Stimulated activated CD4-positive, alpha-beta T cell treated with anti-CD3 and anti-CD28 coated beads, TNF-alpha, amount 100 ng/mL, for 24 hours (primary cell): Measurements from ENCODE around the gene PARP14.
"Not testable (repeated sequence)": the region's sequence is repeated elsewhere in the genome, so short reads cannot be mapped to it uniquely, and the experiment has no call there.

Experiments
- DNase-seq, 3 experiments: peaks; one replicate each; pipeline ENCODE4 v3.0.0-alpha.2; 2020; ENCODE audit warnings: low read depth in 3 of 3

The PARP14 gene, protein sequence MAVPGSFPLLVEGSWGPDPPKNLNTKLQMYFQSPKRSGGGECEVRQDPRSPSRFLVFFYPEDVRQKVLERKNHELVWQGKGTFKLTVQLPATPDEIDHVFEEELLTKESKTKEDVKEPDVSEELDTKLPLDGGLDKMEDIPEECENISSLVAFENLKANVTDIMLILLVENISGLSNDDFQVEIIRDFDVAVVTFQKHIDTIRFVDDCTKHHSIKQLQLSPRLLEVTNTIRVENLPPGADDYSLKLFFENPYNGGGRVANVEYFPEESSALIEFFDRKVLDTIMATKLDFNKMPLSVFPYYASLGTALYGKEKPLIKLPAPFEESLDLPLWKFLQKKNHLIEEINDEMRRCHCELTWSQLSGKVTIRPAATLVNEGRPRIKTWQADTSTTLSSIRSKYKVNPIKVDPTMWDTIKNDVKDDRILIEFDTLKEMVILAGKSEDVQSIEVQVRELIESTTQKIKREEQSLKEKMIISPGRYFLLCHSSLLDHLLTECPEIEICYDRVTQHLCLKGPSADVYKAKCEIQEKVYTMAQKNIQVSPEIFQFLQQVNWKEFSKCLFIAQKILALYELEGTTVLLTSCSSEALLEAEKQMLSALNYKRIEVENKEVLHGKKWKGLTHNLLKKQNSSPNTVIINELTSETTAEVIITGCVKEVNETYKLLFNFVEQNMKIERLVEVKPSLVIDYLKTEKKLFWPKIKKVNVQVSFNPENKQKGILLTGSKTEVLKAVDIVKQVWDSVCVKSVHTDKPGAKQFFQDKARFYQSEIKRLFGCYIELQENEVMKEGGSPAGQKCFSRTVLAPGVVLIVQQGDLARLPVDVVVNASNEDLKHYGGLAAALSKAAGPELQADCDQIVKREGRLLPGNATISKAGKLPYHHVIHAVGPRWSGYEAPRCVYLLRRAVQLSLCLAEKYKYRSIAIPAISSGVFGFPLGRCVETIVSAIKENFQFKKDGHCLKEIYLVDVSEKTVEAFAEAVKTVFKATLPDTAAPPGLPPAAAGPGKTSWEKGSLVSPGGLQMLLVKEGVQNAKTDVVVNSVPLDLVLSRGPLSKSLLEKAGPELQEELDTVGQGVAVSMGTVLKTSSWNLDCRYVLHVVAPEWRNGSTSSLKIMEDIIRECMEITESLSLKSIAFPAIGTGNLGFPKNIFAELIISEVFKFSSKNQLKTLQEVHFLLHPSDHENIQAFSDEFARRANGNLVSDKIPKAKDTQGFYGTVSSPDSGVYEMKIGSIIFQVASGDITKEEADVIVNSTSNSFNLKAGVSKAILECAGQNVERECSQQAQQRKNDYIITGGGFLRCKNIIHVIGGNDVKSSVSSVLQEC (N-terminal part only)

GRCh38 chr3:122680475-122681283 is at the start of gene PARP14:
PARP14 (plus strand) TSS chr3:122680839; CDS start chr3:122680884, 45 bp downstream.
- peak in 1 of 3 experiments; percentile 54 for DNase-seq

- DNase-seq: no peak
These were observed 44.9 kb upstream of the PARP14 start for GRCh38 chr3:122635789-122636188.

GRCh38 chr3:122636697-122637096 is 43.9 kb upstream of the PARP14 start:
- DNase-seq: no peak

- DNase-seq: no peak
These were observed 40.1 kb upstream of the PARP14 start for GRCh38 chr3:122640437-122640999.

GRCh38 chr3:122642935-122643334 is 37.7 kb upstream of the PARP14 start:
- no peak for DNase-seq

- no peak for DNase-seq
These were observed 34.3 kb upstream of the PARP14 start for GRCh38 chr3:122646146-122646988.

- not testable (repeated sequence) for DNase-seq
These were observed 29.3 kb upstream of the PARP14 start for GRCh38 chr3:122651233-122651907.

- not testable (repeated sequence) for DNase-seq
These were observed 28.7 kb upstream of the PARP14 start for GRCh38 chr3:122651962-122652361.

- not testable (repeated sequence) for DNase-seq
These were observed 22.3 kb upstream of the PARP14 start for GRCh38 chr3:122658336-122658735.

DNA sequence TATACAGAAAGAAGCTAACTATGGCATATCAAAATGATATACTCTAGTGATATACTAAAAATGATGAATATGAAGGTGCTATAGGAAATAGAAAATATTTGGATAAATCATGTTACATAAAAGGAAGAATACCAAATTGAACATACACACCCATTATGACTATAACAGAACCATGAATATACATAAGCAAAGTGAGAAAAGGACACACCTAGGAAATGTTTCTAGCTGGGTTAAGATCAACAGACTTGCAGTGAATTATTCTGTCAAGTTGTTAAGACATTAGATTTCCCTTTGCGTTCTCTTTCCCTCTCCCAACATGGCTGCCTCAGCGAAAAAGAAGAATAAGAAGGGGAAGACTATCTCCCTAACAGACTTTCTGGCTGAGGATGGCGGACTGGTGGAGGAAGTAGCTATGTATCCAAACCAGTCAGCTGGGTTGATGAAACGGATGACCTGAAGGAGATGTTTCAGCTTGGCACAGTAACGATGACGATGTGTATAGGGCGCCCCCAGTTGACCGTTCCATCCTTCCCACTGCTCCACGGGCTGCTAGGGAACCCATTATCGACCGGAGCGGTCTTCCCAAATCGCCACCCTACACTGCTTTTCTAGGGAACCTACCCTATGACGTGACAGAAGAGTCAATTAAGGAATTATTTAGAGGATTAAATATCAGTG is 20.2 kb upstream of the PARP14 start:
- DNase-seq: no peak

- DNase-seq: no peak
These were observed 19.0 kb upstream of the PARP14 start for GRCh38 chr3:122661633-122662032.

- no peak for DNase-seq
These were observed 18.1 kb upstream of the PARP14 start for GRCh38 chr3:122662505-122662904.

GRCh38 chr3:122665226-122665786 is 15.3 kb upstream of the PARP14 start:
- no peak for DNase-seq

DNA sequence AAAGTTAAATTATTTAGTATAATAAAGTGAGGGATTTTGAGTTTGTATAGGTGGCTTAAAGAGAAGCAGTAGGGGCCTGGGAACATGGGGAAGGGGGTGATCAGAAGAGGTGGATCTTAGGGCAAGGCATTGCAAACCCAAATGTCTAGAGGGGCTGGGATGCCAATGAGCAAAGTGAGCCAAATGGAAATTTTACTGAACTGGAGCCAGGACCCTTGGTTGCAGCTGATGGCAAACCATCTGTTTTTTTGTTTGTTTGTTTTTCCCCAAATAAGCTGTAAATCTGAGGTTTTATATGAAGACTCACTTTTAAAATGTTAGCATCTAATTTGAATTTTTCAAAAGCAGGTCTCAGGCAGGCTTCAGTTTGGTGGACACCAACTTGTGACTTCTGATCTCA is 14.8 kb upstream of the PARP14 start:
- no peak for DNase-seq

- peak in 1 of 3 experiments; percentile 26 for DNase-seq
These were observed 11.5 kb upstream of the PARP14 start for GRCh38 chr3:122668930-122669730.

- DNase-seq: no peak
These were observed 9.1 kb upstream of the PARP14 start for GRCh38 chr3:122671553-122671952.

- no peak for DNase-seq
These were observed 6.3 kb upstream of the PARP14 start for GRCh38 chr3:122674339-122674738.
